Activated B cell treated with CpG ODN at 0.5 μM for 24 hours (primary cell): Measurements from ENCODE around the gene PXN. TPM values are rescaled to one million over a fixed set of nuclear protein-coding genes. Genes with fewer than 3 reads are reported as not detected.

Experiments used
- ATAC-seq: fragments of 200-7000 bp; cut with Tn5 transposase; one replicate; pipeline ENCODE4 v1.10.0; 2021; ENCODE audit warnings: low read depth, mild to moderate bottlenecking, moderate library complexity
- CTCF ChIA-PET: fragments of 350-600 bp; sonication (Branson Sonifier 250); formaldehyde crosslinking; loops from one replicate; lab custom pipeline; 2021; ENCODE audit warnings: antibody characterized with exemption; lab: Charles Lee
- POLR2A ChIA-PET: fragments of 350-600 bp; sonication (Branson Sonifier 250); formaldehyde crosslinking; loops from one replicate; lab custom pipeline; 2021; ENCODE audit warnings: antibody characterized with exemption; lab: Charles Lee
- DNase-seq: peaks from one replicate; pipeline ENCODE4 v3.0.0; 2022
- H3K27ac Mint-ChIP-seq: one replicate; pipeline ENCODE4 v1.8.0; 2020; ENCODE audit warnings: mixed read lengths
- H3K27me3 Mint-ChIP-seq: one replicate; pipeline ENCODE4 v1.8.0; 2021; ENCODE audit warnings: mixed read lengths
- H3K36me3 Mint-ChIP-seq: one replicate; pipeline ENCODE4 v1.8.0; 2021; ENCODE audit warnings: low read depth, mixed read lengths
- H3K4me1 Mint-ChIP-seq: one replicate; pipeline ENCODE4 v1.8.0; 2021; ENCODE audit warnings: mixed read lengths
- H3K4me3 Mint-ChIP-seq: one replicate; pipeline ENCODE4 v1.8.0; 2020; ENCODE audit warnings: mild to moderate bottlenecking, mixed read lengths
- H3K9me3 Mint-ChIP-seq: one replicate; pipeline ENCODE4 v1.8.0; 2020; ENCODE audit warnings: mixed read lengths
- intact Hi-C: fragments of 100-400 bp; cut with micrococcal nuclease; formaldehyde crosslinking; loops from one replicate; pipeline ENCODE4 v1.15.1; 2024
- total RNA-seq: library from RNA; stranded (reverse); gene quantifications from 2 replicates; pipeline ENCODE4 v1.2.3, GENCODE V29; 2022
- TF ChIP-seq, protein P1 (sequence below): fragments of 200-600 bp; IDR thresholded peaks from one replicate; pipeline ENCODE4 v1.8.0; 2022; ENCODE audit warnings: antibody characterized with exemption, mild to moderate bottlenecking

Gene PXN
- total RNA-seq, 1 donor from 2014 or later = 1.7 TPM

DNA sequence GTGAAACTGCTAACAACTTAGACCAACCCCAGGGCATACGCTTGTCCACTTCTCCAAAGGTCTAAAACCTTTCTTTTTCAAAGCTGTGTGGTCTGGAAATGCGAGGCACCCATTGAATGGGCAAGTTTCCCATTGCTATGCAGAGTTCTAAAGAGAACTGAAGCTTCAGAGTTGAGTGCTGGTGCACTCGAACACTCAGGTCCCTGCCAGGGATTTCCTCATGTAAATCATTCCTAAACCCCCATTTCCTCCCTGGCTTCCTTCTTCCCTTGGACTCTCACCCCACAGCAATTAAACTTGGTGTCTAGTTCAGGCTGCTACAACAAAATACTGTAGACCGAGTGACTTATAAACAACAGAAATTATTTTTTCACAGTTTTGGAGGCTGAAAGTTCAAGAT, 2.2 kb upstream of the PXN start:
- Mint-ChIP-seq H3K27me3 (peaks cover 22% of the 10 kb centered on the region), H3K36me3 (no peaks in the 10 kb centered on the region), H3K27ac (no peak overlapping the region), H3K9me3 (no peaks in the 10 kb centered on the region), H3K4me1 (peaks cover 14% of the 10 kb centered on the region), H3K4me3 (no peak overlapping the region)
- ATAC-seq (no peak), DNase-seq (no peak)
- CTCF ChIA-PET = interaction anchor here (0.7 to 8.9 kb wide), 3 partner anchors 34 to 39 kb away, joined by 3 to 243 read pairs (median 3); partner anchors contain the start of gene SIRT4
- intact Hi-C loops = no loop called here
- POLR2A ChIA-PET = interaction anchor here (0.5 to 3.9 kb wide), 3 partner anchors 24 to 67 kb away, joined by 3 to 94 read pairs (median 5); partner anchors contain the start of genes RNU4-1, RNU4-2 and RPLP0
- TF ChIP-seq, protein P1, sequence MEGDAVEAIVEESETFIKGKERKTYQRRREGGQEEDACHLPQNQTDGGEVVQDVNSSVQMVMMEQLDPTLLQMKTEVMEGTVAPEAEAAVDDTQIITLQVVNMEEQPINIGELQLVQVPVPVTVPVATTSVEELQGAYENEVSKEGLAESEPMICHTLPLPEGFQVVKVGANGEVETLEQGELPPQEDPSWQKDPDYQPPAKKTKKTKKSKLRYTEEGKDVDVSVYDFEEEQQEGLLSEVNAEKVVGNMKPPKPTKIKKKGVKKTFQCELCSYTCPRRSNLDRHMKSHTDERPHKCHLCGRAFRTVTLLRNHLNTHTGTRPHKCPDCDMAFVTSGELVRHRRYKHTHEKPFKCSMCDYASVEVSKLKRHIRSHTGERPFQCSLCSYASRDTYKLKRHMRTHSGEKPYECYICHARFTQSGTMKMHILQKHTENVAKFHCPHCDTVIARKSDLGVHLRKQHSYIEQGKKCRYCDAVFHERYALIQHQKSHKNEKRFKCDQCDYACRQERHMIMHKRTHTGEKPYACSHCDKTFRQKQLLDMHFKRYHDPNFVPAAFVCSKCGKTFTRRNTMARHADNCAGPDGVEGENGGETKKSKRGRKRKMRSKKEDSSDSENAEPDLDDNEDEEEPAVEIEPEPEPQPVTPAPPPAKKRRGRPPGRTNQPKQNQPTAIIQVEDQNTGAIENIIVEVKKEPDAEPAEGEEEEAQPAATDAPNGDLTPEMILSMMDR = no peak

DNA sequence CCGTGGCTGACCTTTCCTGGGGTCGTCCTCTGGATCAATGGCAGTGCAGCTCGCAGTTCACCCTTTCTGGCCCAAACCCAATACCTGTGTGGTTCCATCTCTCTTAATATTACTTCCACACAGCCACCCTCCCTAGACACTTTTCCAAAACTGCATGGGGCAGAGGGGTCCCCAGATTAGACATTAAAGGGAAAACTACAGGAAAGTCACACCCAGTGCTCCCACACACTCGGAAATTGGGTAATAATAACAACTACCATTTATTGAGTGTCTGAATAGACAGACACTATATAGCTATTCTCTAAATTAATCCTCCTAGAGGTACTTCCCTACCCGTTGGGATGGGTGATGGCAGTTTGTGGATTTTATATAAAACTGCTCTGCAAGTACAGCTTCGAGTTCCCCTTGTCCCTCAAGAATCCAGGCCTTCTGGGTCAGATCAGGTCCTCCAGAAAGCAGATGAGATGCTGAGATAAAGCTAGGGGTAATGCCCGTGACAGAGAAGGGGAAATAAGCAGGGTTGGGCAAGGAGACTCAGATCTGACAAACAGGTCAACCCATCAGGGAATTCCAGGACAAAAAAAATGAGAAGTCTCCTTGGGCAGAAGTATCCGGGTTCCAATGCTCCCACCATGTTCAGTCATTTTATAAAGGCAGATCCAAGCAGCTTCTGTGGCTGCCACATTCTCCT, 795 bp upstream of the PXN start:
- Mint-ChIP-seq H3K27me3 (peaks cover 22% of the 10 kb centered on the region), H3K36me3 (no peaks in the 10 kb centered on the region), H3K27ac (peak overlapping the region; percentile 59), H3K9me3 (no peaks in the 10 kb centered on the region), H3K4me3 (peak overlapping the region; percentile 86), H3K4me1 (peaks cover 18% of the 10 kb centered on the region)
- ATAC-seq (no peak), DNase-seq (no peak)
- intact Hi-C loops = no loop called here
- ChIA-PET POLR2A (interaction anchor here (0.6 to 6.0 kb wide), 10 partner anchors 11 to 72 kb away, joined by 3 to 94 read pairs (median 4); partner anchors contain the start of genes GCN1, RNU4-1, RNU4-2 and RPLP0), CTCF (interaction anchor here (1.0 to 8.9 kb wide), 10 partner anchors 9 to 65 kb away, joined by 3 to 243 read pairs (median 6); partner anchors contain the start of genes RNU4-1, RNU4-2 and RPLP0)
- TF ChIP-seq, protein P1 = no peak

DNA sequence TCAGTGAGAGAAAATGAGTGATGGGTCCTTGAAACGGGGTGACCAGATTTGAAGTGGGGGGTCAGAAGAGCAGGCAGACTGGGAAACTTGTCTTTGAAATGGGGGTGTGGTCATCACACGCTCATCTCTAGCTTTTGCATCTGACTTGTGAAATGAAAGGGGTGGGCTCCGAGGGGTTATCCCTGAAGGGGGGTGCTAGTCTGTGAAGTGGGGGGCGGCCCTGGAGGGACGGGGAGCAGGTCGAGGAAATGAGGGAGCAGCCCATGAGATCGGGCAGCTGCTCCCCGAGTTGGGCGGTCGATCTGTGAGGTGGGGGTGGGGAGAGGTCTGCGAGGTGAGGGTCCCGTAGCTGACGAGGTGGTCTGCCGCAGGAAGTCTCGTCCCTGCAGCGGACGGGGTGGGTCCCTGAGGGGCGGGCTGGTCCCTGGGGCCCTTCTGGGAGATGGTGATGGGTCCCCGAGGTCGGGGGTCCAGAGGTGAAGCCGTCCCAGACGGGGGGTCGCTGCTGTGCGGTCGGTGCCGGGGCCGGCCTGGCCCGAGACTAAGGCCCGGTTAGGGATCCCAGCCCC, 542 bp downstream of the PXN start:
- no peak for DNase-seq
- intact Hi-C loops = loop anchor here (1.0 kb wide), 3 partner anchors 15 to 64 kb away; partner anchors contain the start of gene RPLP0

DNA sequence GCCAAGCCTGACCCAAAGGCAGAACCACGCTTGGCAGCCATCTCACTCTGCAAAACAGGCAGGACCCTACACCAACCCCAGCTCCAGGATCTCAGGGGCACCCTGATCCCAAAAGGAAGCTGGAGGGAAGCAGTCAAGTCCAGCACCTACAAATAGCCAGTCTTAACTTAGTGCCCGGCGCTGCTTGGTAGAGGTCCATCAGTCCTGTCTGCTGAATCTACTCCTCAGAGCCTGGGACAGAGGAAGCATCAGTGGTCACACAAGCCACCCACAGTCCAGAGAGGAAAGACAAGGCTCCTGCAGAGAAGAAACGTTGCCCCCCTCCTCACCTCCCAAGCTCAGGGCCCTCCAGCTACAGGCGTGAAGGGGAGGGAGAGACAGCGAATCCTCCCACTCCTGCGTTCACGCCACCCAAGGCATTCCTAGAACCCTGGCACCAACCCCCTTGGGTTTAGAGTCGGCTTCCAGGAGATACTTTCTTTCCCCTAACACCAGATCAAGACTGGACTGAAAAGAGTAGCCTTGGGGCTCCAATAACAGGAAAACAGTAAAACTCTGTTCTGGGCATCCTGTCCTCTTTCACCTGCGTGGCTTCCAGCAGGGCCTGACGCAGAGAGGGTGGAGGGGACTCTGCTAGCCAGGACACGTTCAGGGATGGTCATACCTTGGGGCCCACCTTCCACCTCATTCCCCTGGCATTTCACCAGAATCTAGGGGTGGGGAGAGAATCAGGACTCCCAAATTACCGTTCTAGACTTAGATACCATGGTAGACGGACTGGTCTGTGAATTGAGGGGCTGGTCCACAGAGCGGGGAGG, 1.2 kb downstream of the PXN start:
- Mint-ChIP-seq H3K36me3 (no peaks in the 10 kb centered on the region), H3K27ac (no peak overlapping the region), H3K9me3 (no peaks in the 10 kb centered on the region), H3K27me3 (peaks cover 30% of the 10 kb centered on the region), H3K4me1 (peaks cover 18% of the 10 kb centered on the region), H3K4me3 (peak overlapping the region; percentile 80)
- ATAC-seq (no peak), DNase-seq (no peak)
- intact Hi-C loops = no loop called here
- POLR2A ChIA-PET = interaction anchor here (0.6 to 6.0 kb wide), 9 partner anchors 11 to 63 kb away, joined by 3 to 94 read pairs (median 6); partner anchors contain the start of genes RNU4-1, RNU4-2 and RPLP0
- TF ChIP-seq, protein P1 = no peak
- CTCF ChIA-PET = interaction anchor here (1.3 to 8.9 kb wide), 3 partner anchors 14 to 63 kb away, joined by 6 to 243 read pairs (median 13); partner anchors contain the start of gene RPLP0

More for the DNA sequence above, 542 bp downstream of the PXN start:
- no peaks in the 10 kb centered on the region for H3K9me3 Mint-ChIP-seq
- H3K36me3 Mint-ChIP-seq = no peaks in the 10 kb centered on the region
- peak overlapping the region; percentile 80 for H3K4me3 Mint-ChIP-seq
- CTCF ChIA-PET = interaction anchor here (0.6 to 8.9 kb wide), 13 partner anchors 8 to 64 kb away, joined by 3 to 243 read pairs (median 5); partner anchors contain the start of genes RNU4-1, RNU4-2 and RPLP0
- H3K27me3 Mint-ChIP-seq = peaks cover 23% of the 10 kb centered on the region
- H3K4me1 Mint-ChIP-seq = peaks cover 18% of the 10 kb centered on the region
- TF ChIP-seq, protein P1 = no peak
- POLR2A ChIA-PET = interaction anchor here (0.5 to 6.0 kb wide), 16 partner anchors 10 to 182 kb away, joined by 3 to 94 read pairs (median 4); partner anchors contain the start of genes GCN1, RNU4-1, RNU4-2 and RPLP0
- no peak for ATAC-seq
- no peak overlapping the region for H3K27ac Mint-ChIP-seq
